ENCODE results near the gene IRF2BP2.
A peak's percentile ranks its signal among the peaks of the same experiment; 100 is the strongest.

IRF2BP2 gene

DNA sequence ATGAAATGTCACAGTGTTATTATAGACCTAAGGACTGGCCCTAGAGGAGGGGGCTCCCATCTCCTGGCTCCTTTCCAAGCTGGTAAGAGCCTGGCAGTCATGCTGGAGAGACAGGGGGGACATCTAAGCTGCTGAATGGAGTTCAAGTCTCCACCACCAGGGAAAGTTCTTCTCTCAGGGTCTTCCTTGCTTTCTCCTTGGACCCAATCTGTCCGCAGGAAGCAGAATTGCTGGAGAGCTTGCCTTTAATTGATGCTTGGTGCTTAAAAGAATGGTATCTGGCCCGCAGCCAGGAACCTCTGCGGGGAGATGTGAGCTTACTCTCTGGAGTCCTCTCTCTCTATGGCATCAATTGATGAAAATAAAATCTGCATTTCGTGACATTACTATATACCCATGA, 25.1 kb downstream of the IRF2BP2 start:
- peak; percentile 22; the same call in 2 of the 3 replicates for ATAC-seq
- TF ChIP-seq TCF4 (CRISPR knock-in tag; IDR thresholded peaks at IDR 0.05; ENCODE audit: borderline replicate concordance) = no peak
- no peak for TF ChIP-seq RARB (CRISPR knock-in tag; IDR thresholded peaks at IDR 0.05)
- TF ChIP-seq ZNF8 (CRISPR knock-in tag; IDR thresholded peaks at IDR 0.05) = no peak
- TF ChIP-seq SNAI2 (CRISPR knock-in tag; IDR thresholded peaks at IDR 0.05) = no peak
- TF ChIP-seq ZNF70 (CRISPR knock-in tag; IDR thresholded peaks at IDR 0.05) = no peak
- no peak for TF ChIP-seq ZNF565 (CRISPR knock-in tag; conservative IDR thresholded peaks at IDR 0.05; ENCODE audit: low read depth)
- no peak for TF ChIP-seq GLIS3 (CRISPR knock-in tag; IDR thresholded peaks at IDR 0.05)
- TF ChIP-seq, protein P1, sequence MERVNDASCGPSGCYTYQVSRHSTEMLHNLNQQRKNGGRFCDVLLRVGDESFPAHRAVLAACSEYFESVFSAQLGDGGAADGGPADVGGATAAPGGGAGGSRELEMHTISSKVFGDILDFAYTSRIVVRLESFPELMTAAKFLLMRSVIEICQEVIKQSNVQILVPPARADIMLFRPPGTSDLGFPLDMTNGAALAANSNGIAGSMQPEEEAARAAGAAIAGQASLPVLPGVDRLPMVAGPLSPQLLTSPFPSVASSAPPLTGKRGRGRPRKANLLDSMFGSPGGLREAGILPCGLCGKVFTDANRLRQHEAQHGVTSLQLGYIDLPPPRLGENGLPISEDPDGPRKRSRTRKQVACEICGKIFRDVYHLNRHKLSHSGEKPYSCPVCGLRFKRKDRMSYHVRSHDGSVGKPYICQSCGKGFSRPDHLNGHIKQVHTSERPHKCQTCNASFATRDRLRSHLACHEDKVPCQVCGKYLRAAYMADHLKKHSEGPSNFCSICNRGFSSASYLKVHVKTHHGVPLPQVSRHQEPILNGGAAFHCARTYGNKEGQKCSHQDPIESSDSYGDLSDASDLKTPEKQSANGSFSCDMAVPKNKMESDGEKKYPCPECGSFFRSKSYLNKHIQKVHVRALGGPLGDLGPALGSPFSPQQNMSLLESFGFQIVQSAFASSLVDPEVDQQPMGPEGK (CRISPR knock-in tag; IDR thresholded peaks at IDR 0.05; ENCODE audit: borderline replicate concordance) = no peak
- TF ChIP-seq, protein P2, sequence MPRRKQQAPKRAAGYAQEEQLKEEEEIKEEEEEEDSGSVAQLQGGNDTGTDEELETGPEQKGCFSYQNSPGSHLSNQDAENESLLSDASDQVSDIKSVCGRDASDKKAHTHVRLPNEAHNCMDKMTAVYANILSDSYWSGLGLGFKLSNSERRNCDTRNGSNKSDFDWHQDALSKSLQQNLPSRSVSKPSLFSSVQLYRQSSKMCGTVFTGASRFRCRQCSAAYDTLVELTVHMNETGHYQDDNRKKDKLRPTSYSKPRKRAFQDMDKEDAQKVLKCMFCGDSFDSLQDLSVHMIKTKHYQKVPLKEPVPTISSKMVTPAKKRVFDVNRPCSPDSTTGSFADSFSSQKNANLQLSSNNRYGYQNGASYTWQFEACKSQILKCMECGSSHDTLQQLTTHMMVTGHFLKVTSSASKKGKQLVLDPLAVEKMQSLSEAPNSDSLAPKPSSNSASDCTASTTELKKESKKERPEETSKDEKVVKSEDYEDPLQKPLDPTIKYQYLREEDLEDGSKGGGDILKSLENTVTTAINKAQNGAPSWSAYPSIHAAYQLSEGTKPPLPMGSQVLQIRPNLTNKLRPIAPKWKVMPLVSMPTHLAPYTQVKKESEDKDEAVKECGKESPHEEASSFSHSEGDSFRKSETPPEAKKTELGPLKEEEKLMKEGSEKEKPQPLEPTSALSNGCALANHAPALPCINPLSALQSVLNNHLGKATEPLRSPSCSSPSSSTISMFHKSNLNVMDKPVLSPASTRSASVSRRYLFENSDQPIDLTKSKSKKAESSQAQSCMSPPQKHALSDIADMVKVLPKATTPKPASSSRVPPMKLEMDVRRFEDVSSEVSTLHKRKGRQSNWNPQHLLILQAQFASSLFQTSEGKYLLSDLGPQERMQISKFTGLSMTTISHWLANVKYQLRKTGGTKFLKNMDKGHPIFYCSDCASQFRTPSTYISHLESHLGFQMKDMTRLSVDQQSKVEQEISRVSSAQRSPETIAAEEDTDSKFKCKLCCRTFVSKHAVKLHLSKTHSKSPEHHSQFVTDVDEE (CRISPR knock-in tag; IDR thresholded peaks at IDR 0.05) = no peak
- TF ChIP-seq, protein P3, sequence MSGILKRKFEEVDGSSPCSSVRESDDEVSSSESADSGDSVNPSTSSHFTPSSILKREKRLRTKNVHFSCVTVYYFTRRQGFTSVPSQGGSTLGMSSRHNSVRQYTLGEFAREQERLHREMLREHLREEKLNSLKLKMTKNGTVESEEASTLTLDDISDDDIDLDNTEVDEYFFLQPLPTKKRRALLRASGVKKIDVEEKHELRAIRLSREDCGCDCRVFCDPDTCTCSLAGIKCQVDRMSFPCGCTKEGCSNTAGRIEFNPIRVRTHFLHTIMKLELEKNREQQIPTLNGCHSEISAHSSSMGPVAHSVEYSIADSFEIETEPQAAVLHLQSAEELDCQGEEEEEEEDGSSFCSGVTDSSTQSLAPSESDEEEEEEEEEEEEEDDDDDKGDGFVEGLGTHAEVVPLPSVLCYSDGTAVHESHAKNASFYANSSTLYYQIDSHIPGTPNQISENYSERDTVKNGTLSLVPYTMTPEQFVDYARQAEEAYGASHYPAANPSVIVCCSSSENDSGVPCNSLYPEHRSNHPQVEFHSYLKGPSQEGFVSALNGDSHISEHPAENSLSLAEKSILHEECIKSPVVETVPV (CRISPR knock-in tag; IDR thresholded peaks at IDR 0.05) = no peak
- TF ChIP-seq CSDC2 (CRISPR knock-in tag; IDR thresholded peaks at IDR 0.05) = no peak
- TF ChIP-seq ZFP3 (CRISPR knock-in tag; IDR thresholded peaks at IDR 0.05) = no peak
- TF ChIP-seq, protein P4, sequence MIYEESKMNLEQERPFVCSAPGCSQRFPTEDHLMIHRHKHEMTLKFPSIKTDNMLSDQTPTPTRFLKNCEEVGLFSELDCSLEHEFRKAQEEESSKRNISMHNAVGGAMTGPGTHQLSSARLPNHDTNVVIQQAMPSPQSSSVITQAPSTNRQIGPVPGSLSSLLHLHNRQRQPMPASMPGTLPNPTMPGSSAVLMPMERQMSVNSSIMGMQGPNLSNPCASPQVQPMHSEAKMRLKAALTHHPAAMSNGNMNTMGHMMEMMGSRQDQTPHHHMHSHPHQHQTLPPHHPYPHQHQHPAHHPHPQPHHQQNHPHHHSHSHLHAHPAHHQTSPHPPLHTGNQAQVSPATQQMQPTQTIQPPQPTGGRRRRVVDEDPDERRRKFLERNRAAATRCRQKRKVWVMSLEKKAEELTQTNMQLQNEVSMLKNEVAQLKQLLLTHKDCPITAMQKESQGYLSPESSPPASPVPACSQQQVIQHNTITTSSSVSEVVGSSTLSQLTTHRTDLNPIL (CRISPR knock-in tag; IDR thresholded peaks at IDR 0.05; ENCODE audit: low read depth) = no peak
- no peak for TF ChIP-seq ZFP30 (CRISPR knock-in tag; IDR thresholded peaks at IDR 0.05)
- no peak for TF ChIP-seq ESRRG (CRISPR knock-in tag; IDR thresholded peaks at IDR 0.05)

DNA sequence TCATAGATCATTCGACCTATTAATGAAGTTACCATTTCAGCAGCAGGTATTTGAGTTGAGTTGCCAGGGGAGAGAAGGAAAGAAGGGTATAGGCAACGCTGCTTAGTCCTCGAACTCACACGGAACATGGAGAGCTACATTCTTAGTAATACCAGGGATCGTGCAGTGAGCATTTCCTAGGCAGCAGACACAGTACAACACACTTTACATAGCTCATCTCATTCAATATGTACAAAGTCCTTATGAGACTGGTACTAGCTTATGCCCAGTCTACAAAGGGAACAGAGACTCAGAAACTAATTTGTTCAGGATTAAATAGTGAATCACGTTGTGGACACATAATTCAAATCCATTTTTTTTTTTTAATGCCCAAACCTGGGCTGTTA, 25.6 kb downstream of the IRF2BP2 start:
- peak; percentile 22; the same call in 2 of the 3 replicates for ATAC-seq
- TF ChIP-seq ZFP3 (CRISPR knock-in tag; IDR thresholded peaks at IDR 0.05) = no peak

DNA sequence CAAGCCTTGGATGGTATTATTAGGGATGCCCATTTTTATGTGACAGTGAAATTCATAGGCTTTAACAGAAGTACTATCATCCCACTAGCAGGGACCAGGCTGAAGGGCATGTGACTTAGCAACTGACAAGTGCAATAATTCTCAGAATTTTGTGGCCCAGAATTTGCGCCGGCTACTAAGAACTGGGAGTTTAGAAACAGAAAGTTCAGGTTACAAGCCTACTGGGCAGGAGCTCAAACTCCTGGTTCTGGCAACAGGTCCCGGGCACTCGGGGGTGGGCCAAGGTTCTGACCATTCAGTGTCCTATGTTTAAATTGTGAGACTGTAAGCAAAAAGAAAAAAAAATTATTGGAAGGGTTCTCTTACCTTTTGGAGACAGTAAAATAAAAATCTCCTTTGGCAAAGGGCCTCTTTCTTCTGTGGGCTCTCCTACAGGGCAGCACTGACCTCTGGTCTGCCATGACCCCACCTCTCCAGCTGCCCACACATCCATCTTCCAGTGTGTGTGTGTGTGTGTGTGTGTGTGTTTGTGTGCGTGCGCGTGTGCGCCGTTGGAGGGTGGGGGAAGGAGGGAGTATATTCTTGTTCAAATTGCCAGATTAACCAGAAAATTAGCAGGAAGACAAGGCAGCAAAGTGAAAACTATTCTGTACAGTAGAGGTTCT, 26.1 kb downstream of the IRF2BP2 start:
- no peak for ATAC-seq

DNA sequence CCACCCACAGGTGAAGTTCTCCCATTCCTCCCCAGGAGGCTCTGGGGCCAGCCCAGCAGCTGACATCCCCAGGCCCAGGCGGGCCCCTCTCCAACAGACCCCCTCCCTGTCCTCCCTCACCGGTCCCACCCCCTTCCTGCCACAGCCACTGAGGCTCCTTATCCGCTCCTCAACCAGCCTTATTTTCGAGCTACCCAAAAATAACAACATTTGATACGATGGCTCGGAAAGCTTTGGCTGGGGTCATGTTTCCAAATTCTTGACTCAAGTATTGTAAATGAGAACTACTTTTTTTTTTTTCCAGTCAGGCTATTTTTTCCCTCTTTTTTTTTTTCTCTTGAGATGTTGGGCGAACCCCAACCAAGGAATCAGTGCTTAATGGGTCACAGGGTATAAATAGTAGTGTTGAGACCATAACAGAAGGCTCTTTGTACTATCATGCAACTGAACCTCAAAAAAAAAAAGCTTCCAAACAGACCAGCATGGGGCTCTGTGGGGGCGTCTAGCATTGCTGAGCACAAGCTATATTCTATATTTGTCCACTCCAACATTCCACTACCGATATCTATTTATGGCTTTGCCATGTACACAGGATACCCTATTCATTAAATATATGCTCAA, 27.2 kb downstream of the IRF2BP2 start:
- ATAC-seq = peak; percentile 70
- TF ChIP-seq, protein P2 (CRISPR knock-in tag; IDR thresholded peaks at IDR 0.05) = no peak
- no peak for TF ChIP-seq TCF4 (CRISPR knock-in tag; IDR thresholded peaks at IDR 0.05; ENCODE audit: borderline replicate concordance)
- TF ChIP-seq, protein P1 (CRISPR knock-in tag; IDR thresholded peaks at IDR 0.05; ENCODE audit: borderline replicate concordance) = no peak
- no peak for TF ChIP-seq CSDC2 (CRISPR knock-in tag; IDR thresholded peaks at IDR 0.05)
- no peak for TF ChIP-seq ZFP30 (CRISPR knock-in tag; IDR thresholded peaks at IDR 0.05)
- TF ChIP-seq, protein P4 (CRISPR knock-in tag; IDR thresholded peaks at IDR 0.05; ENCODE audit: low read depth) = no peak
- no peak for TF ChIP-seq RARB (CRISPR knock-in tag; IDR thresholded peaks at IDR 0.05)
- TF ChIP-seq TOX (CRISPR knock-in tag; IDR thresholded peaks at IDR 0.05; ENCODE audit: borderline replicate concordance) = no peak

More for the DNA sequence above, 26.1 kb downstream of the IRF2BP2 start:
- TF ChIP-seq ZNF70 (CRISPR knock-in tag; IDR thresholded peaks at IDR 0.05) (no peak), CSDC2 (CRISPR knock-in tag; IDR thresholded peaks at IDR 0.05) (no peak), ISL1 (CRISPR knock-in tag; IDR thresholded peaks at IDR 0.05) (no peak), ZFP3 (CRISPR knock-in tag; IDR thresholded peaks at IDR 0.05) (no peak), ZNF8 (CRISPR knock-in tag; IDR thresholded peaks at IDR 0.05) (no peak)
- TF ChIP-seq, protein P3 (CRISPR knock-in tag; IDR thresholded peaks at IDR 0.05) = no peak

Measured in SK-N-SH treated with all-trans-retinoic acid at 6 μM for 48 hours (cell line).